Activated CD4-positive, alpha-beta T cell treated with anti-CD3 and anti-CD28 coated beads for 1 hour (primary cell): ENCODE measurements around the gene PCDHAC2.

Experiments used
- DNase-seq: peaks from one replicate; pipeline ENCODE4 v3.0.0-alpha.2; 2020

PCDHAC2 gene

DNA sequence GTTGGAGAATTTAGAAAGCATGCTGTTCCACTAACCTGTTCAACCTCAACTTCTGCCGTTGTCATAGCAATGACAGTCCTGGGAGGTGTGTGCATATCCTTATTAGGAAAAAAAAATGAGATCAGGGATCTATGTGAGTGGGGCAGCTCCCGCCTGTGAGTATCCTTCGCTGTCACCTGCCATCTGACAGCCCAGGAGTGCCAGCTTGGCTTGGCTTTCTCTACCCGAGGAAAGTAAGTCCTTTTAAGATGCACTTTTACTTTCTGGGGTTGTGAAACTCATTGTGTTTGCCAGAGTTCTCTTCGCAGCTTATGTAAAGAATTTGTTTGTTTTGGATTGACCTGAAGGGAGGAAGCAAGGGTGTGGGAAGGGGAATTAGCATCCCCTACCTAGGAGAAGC is 21.8 kb downstream of the PCDHAC2 start:
- no peak for DNase-seq

DNA sequence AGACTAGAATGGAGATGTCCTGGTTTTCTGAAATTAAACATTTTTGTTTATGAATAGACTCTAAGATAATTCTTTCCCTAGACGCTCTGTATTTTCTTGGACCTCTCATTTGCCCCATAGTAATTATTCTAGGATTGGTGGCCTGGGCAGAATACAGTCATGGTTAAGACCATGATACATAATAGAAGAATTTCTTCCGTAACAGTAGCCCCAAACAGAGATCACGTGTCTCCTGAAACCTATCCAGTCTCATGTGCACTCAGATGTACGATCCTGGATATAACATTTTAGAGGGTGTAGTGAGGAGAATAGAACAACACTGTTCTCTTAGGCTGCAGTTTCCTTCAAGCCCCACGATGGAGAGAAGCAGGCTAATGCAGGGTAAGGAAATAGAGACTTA is 22.3 kb downstream of the PCDHAC2 start:
- DNase-seq = no peak

DNA sequence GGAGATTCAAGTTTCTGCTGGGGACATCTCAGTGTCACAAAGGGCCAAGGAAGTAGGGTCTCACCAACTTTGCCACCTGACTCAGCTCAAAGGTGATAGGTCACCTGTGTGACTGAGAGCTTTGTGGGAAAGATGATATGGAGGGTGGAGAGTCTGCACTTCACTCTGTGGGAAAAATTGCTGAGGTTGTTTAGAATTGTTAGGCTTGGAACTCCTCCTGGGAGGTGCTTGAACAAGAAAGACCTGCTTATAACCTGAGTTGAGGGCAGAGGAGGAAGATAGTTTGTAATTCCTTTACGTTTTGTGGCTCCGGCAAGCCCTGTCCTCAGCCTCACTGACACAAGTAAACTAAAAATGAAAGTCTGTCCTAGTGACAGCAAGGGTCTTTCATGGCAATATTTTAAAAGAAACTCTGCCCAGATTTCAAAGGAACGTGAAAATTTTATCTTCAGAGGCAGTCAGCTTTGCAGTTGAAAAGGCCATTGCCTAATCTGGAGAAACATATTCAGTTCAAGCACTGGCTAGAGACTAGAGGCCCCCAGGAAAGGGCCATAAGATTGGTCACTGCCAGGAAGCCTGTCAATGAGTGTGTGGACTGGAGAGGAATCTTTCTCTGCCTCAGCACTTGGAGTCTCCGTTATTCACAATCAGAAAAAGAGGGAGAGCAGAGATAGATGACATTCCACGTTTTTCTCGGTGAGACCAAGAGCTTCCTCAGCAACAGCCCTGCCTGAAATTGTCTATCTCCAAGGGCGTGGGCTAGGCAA is 23.2 kb downstream of the PCDHAC2 start:
- no peak for DNase-seq

DNA sequence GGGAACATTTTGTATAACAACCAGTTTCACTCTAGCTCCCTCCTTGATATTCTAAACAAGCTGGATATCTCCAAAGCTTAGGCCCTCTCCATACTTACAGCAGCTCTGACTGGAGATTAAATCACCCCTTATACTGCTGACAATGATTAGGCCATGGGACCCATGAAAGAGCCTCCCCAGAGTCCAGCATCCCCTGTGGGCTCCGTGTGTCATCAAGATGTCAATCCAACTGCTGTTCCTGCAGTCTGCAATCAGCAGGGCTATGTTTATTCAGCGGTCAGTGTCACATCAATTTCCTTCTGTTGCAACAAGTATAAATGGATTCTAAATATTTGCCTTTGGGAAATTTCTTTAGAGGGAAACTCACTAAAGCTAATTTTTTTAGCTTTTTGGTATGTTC is 26.6 kb downstream of the PCDHAC2 start:
- DNase-seq = no peak

DNA sequence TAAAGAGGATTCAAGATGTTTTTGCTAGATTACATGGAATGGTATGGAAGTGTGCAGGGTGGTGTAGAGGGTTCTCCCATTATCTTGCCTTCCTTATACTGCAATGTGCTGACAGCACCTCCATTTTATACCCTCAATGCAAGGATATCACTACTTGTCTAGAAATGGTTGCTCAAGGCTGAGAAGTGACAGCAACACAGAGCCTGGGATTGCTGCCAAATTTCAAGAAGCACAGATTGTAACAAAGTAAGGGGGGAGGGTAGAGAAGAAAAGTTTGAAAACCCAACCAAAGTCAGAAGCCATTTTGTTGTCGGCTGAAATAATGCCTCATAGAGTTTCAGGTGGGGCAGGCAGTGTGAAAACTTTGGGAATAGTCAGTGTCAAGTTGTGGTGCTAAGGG is 29.8 kb downstream of the PCDHAC2 start:
- no peak for DNase-seq

DNA sequence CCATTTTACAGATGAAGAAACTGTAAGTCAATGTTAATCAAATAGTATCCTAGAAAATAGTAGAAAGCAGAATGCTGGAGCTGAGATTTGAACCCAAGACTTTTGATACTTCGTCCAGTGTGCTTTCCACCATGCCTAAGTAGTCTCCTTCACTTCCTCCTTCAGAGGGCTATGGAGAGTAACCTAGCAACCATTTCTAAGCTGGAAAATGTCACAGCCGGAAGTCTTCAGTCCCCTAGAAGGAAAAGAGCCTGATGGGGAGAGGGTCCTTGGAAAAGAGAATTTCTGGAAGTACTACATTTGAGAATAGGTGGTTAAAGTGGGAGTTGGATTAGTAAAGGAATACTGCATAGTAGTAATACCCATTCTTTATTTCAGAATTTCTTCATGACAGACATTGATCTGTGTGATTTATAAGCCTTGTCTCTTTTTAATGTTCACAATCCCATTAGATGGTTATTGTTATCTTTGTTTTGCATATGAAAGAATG is 32.7 kb downstream of the PCDHAC2 start:
- DNase-seq = no peak

DNA sequence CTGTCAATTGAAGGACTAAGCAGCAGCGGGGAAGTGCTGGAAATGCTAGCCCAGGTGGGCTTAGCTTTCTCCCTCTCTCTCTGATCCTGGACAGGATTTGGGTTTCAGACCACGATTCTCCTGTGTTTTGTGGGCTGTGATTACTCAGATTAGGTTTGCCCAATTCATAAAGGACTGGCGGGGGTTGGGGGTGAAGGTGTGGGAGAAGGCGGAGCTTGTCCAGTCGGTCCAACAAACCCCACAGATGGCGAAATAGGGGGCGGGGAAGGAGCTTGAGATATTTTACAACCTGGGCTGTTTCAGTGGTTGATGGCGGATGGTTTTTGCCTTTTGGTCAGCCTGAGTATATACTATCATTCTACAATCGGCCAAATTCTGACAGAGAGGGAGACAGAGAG is 35.2 kb downstream of the PCDHAC2 start:
- no peak for DNase-seq

DNA sequence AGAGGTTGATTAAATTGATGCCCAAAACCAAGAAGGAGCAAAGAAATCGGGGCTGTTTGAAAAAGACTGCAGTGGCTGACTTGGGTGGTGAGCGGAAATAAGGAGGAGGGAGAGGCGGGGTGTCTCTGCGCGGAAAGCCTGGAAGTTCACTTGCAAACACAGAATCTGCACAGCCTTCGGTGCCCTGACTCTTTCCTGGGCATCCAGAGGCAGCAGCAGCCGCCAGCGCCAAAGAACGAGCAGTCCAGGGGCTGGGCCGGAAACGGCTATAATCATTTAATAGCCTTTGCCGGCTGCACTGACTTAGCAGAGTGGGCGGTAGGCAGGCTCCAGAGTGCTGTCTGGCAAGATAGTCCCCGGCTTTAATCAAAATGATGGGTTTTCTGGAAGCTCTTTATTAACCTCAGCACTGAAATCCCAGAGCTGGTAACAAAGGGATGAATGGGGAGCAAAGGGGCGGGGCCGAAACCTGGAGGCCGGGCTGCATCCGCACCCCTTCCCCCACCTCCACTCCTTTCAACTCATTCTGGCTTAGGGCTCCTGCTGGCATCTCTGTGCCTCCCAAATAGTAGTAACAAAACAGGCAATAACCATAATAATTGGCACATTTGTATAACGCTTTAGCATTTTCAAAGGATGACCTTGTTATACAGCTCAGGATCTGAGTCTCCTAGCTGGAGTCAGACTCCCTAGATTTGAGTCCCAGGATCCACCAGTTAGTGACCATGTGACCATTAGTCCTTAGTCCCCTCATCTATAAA is 35.7 kb downstream of the PCDHAC2 start:
- DNase-seq = no peak

DNA sequence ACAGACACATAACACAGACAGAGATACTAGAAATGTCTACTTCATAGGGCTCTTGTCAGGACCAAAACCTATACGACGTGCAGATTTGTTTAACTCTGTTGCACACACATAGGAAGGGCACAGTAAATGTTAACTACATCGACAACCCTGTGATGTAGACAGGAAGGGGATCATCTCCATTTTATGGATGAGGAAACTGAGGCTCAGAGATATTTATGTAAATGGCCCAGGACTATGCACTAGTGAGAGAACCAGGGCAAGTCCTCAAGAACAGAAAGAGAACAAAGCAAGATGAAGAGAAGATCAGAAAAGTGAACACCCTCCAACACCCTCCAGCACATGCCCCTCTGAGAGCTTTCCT is 36.3 kb downstream of the PCDHAC2 start:
- DNase-seq = no peak

DNA sequence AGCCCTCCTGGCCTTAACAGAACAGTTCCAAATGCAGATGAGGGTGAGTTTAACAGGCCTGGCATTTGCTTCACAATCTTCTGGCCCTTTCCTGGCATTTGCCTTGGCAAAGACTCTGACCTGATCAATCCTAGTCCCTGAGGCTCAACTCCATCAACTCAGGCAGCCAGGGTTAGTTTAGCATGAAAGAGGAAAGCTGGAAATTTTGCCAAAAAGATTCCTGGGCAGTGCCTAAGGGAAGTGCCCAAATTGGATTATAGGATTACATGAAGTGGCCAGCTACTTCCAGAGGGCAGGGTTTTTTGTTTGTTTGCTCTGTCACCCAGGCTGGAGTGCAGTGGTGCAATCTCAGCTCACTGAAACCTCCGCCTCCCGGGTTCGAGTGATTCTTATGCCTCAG is 36.8 kb downstream of the PCDHAC2 start:
- no peak for DNase-seq

DNA sequence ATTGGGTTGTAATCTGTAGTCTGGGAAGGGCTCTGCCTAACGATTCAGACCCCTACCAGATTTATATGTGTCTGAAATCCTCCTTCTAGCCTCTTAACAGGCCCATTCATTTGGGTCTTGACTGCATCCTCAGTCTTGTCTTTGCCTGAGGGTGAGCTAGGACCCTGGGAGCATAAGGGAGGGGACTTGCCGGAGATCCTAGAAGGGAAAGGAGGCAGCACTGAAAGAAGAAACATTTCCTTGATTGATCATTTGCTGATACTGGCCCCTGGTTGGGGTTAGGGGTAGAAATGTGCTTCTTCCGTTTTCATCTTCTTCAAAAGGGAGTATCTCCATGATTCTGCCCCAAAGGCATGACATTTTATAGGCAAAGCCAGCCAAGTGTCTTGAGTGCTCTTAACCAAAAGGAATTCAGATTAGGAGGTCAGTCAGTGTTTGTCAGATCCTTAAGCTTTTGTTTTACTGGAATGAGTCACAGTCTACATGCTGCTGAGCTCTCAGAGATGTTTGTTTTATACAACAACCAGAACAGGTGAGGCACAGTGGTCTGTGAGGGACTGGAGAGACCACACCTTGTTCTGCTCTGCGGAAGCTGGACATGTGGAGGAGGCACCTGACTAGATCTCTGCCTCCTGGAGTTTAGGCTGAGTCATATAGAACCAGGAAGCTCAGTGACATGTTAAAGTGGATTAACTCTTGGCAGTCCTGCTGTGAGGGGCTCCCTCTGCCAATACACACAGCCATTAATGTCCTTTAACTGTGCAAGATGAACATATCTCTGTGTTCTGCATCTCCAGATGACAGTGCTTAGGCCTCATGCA is 37.7 kb downstream of the PCDHAC2 start:
- no peak for DNase-seq

DNA sequence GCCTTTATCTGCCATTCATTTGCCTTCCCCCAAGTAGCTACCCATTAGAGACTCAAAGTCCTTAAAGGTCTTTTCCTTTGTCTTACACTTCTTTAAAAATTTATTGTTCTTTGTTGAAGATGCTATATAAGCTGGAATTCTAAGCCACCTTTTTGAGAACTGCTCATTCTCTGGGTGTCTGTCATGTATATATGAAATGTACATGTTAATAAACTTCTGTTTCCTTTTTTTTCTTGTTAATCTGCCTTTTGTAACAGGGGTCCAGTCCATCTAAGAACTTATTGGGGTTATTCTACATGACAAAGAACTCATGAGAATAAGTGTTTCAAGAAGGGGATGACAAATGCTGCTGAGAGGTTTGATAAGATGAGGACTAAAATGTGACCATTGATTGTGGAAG is 41.5 kb downstream of the PCDHAC2 start:
- no peak for DNase-seq

DNA sequence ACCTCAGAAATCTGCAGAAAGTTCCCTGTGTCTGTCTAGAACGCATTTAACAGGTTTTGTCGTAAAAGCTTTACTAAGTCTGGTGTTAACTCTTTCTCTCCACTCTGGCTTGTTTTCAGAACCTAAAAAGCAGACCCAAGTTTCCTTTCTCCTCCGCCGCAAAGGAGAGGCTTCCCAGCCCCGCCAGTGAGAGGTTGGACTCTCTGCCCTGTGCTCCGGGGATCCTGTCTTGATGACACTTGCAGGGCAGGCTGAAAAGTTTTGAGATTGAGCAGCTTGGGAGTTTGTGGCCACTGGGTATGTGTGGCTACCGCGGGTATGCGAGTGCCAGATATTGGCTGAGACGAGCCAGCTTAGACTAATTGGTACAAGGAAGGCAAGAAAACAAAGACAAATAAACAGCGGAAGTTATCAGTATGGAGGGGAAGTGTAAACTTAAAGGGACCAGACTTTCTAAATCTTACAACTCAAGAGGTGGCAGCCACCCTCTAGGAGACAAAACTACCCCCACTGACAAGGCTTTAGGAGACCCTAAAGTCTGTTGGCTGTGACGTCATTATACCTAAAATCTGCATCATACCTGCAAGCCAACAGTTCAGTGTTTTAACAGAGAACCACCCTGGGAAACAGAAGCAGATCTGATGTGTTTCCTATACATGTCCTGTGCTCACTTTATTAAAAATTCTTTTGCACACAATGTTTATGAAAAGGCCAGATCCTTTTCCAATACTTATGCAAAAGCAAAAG is 43.9 kb downstream of the PCDHAC2 start:
- DNase-seq = no peak

DNA sequence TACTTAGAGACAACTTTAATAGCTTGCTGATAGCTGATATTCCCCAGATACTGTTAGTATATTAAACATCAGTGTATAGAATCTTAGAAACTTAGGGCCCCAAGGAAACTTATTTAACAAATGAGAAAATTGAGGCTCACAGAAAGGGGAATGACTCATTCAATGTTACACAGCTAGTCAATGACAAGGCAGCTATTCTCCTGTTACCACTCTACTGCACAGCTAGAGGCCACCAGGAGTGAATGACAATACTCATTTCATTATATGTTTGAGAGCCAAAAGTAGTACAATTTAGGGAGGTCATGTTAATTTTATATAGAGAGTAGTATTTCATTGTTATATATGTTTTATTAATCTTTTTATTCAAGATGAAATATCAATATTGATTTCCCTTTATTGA is 51.7 kb downstream of the PCDHAC2 start:
- no peak for DNase-seq
